GM12878 (cell line): ENCODE results near the gene FATE1.

ENCODE experiments used
- CTCF ChIP-seq, 3 experiments: IDR thresholded peaks in 2 of 3; conservative IDR thresholded peaks in 1 of 3; 2 replicates each; pipeline ENCODE4 v1.5.1; 2011; ENCODE audit warnings: low read depth in 3 of 3, low read length in 3 of 3, mild to moderate bottlenecking in 3 of 3, control low read depth in 2 of 3, moderate library complexity in 2 of 3, inconsistent platforms in 1 of 3, mixed read lengths in 1 of 3; ENCODE audit not compliant: control insufficient read depth in 2 of 3, insufficient read depth in 1 of 3; ENCODE audit errors: extremely low read depth in 1 of 3
- JUND ChIP-seq: IDR thresholded peaks from 2 replicates; pipeline ENCODE4 v1.6.1; 2012; ENCODE audit warnings: low read depth, mild to moderate bottlenecking, low read length, improper control_type of control experiment, moderate library complexity
- USF2 ChIP-seq: IDR thresholded peaks from 2 replicates; pipeline ENCODE4 v1.6.1; 2011; ENCODE audit warnings: low read depth, low read length, improper control_type of control experiment, borderline replicate concordance
- ZBTB4 ChIP-seq: fragments of 450-650 bp; formaldehyde crosslinking; IDR thresholded peaks from 2 replicates; pipeline ENCODE4 v1.4.0; 2022; ENCODE audit warnings: mild to moderate bottlenecking, moderate library complexity

- TF ChIP-seq JUND (no peak), CTCF (IDR thresholded peaks at IDR 0.05 in 2 of 3, conservative IDR thresholded peaks at IDR 0.05 in 1 of 3; ENCODE audit: control insufficient read depth in 2 of 3, extremely low read depth in 1 of 3, insufficient read depth in 1 of 3, low read depth in 3 of 3, low read length in 3 of 3) (no peak), USF2 (no peak), ZBTB4 (CRISPR knock-in tag) (no peak)
Observed at GRCh38 chrX:151703487-151703886, 12.3 kb upstream of the FATE1 start.
